Measurements from ENCODE around the gene CDC14A.

Gene CDC14A

DNA sequence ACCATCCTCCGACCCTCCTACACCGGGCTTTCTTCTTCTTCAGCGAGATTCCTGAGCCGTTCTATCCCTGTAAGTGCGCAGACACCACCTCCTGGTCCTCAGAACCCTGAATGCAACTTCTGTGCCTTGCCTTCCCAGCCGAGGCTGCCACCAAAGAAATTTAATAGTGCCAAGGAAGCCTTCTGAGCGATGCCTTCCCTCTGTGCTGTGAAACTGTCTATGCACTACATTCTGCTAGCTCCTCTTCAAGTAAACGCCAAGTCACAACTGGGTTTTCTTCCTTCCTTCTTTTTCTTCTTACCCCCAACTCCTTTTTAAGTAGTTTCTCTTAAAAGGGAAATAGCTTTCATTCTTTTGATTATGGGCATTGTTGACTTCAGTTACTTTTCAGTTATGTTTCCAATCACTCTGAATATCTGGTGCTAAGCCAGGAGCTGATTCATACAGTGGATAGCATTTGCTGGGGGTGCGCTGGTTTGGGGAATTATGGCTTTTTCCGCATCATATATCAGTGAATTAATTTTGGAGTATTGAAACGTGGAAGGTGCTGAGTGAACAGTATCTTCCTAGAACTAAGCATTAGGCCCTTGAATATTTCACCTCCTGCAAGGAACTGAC, 147.0 kb downstream of the CDC14A start:
- DNase-seq, result no peak

DNA sequence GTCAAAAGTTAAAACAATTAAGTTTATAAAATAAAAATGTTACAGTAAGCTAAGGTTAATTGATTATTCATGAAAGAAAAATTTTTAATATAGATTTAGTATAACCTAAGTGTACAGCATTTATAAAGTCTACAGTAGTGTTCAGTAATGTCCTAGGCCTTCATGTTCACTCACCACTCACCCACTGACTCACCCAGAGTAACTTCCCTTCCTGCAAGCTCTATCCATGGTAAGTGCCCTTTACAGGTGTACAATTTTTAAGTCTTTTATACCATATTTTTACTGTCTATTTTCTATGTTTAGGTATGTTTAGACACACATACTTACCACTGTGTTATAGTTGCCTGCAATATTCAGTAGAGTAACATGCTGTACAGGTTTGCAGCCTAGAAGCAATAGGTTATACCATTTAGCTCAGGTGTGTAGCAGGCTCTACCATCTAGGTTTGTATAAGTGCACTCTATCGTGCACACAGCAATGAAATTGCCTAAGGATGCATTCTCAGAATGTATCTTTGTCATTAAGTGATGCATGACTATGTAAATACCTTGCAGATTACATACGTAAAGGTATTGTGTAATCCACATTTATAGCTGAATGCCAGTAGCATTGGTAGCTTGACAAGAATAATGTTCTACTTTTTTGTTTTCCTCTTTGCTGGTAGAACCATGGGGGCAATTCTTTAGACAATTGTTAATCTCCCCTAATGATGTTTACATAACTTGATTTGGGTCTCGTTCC, 149.9 kb downstream of the CDC14A start:
- DNase-seq, result no peak

DNA sequence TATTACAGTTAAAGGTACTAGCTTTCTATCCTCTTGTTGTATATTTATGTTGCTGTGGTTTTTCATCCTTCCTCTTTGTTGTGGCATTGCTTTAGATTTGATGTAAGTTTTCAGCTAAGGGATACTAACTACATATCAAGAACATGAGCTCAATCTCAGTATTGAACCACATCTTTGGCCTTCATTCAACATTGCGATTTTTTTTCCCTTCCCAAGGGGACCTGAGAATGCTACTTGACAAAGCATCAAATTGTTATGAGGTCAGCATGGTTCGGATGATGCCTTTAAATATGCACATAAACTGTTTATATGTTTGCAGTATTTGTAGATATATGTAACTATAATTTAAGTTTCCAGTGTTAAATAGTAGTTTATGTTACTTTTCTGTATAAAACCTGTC, 153.9 kb downstream of the CDC14A start:
- DNase-seq, result no peak

DNA sequence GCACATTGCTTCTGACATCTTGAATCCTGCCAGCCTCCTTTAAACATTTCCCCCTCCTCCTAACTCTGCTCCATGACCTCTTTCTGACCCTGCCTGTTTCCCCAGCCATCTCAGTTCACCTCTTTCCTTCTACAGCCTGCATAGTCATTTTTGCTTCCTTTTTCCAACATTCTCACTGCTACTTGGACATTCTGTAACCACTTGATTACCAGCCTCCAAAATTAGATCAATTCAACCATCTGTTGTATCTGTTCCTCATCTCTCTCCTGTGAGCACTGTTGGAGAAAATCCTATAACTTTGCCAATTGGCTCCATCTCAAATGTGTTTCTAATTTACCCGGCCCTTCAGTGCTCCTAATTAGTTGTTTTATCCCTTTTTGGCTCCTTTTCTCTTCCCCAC, 158.1 kb downstream of the CDC14A start:
- no peak for DNase-seq

DNA sequence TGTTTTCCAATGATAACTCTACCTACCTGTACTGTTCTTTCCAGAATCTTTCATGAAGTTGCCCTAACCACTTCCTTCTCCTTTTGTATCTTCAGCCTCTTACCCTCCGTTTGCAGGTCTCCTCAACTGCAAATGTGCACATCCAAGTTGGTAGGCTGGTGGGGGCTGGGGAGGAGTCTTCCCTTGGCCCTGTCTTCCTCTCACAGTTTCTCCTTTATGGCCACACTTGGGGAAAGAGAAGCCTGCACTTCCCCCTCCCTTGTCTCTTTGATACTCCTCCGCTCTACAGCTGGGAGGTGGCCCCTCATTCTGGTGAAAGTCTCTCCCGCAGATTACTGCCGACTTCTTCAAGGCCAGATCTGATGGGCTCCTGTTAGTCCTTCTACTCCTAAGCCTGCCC, 158.8 kb downstream of the CDC14A start:
- no peak for DNase-seq

DNA sequence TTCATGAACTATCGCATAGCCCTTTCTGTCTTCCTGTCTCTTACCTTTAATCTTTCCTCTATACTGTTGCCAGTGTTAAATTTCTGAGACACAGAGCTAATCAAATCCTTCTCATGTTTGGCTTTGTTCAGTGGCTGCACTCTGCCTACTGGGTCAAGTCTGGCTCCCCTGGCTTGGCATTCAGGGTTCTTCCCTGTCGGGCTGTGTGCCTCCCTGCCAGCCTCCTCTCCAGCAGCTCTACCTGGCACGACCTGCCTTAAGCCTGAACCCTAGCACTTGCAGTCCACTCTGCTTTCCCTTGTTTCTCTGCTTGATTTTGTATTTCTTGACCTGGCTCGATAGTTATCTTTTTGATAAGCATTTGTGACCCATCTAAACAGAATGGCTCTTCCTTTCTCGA, 159.5 kb downstream of the CDC14A start:
- DNase-seq, result no peak

DNA sequence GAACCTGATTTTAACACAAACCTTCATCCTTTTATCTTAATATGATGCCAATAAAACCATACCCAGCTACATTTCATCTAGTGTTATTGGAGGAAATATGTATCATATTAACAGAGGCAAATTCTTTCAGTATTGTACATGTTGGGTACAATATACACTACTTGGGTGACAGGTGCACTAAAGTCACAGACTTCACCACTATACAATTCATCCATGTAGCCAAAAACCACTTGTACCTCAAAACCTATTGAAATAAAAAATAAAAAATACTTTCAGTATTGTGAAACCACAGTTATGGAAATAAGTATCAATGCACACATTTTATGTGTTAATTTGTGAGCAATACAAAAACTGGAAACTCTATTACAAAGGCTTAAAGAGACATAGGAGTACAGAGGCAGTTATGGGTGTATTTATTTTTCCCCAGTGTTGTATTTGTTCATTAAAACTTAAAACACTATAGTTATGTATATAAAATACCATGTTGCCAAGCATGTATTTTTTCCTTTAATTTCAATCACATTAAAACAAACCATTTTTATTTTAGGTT, 160.6 kb downstream of the CDC14A start:
- no peak for DNase-seq

DNA sequence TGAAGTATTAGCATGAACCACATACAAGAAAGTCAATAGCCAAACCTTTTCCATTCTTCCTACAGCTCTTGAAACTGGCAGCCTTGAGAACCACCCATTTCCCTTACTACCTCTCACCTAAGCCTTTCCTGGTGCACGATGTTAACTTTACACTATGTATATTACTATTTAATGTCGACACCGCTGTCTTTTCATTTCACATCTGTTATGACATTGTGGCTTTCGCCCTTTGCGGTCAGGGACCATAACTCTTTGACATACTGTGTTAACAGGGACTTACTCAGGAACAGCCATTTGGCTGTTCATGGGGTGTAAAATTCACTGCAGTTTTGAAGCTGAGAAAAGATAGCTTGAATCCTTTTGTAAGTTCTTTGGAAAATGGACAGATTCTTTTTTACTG, 164.6 kb downstream of the CDC14A start:
- DNase-seq, result no peak

DNA sequence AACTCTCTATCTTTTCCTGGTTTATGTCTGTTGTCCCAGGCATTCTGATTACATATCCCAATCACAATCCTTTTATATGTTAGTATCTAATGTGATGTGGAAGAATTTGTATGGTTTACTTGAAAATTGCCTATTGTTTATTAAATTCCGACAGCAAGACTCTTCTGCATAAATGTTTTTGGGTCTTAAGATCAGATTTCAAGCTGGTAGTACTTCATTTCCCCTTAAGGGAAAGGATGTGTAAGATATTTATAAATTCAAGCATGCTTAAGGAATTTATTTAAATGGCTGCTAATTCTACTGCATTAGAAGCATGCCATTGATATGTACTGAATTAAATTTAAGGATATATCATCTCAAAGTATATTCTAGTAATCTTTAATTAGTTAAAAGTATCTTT, 165.2 kb downstream of the CDC14A start:
- DNase-seq, result no peak

DNA sequence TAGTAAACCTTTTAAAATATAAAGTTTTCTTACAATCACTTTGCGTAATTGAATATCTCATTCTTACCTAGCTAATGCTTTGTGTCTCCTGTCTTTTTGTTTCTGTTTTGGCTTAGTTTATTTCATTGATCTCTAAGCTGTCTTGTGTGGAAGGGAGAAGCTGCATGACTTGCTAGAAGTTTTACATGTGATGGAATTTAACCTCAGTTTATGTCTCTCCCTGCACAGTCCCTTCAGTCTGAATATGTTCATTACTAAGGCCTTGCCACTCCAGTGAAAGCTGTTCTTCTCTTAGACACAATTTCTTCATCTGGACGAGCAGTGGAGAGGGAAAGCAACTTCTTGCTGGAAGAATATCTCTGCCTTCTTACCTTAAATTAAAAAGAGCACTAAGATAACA, 165.7 kb downstream of the CDC14A start:
- DNase-seq, result no peak

DNA sequence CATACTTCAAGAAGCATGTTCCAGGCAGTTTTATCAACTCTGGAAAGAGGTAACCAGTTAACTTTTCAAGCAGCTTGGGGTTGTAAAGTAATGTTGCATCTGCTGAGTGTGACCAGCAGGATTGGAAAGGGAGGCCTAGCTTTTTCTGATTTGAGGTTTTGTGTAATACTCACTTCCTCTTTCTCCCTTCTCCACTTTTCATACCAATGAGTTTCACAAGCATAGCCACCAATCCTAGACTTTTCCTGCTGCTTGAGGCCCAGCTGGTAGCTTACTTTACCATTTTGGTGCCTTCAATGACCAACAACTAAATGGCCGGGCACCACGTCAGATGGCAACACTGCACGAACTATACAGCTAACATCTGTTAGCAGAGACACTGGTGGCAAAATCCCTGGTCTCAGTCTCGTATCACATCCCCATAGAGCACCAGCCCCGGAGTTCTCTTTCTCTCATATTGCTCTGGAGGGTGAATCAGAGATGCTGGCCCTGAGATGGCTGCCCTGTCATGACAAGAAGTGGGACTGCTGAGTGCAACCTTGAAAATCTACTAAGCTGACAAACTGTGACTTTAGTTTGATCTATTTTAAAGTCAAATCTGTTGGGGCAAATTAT, 170.8 kb downstream of the CDC14A start:
- DNase-seq, result no peak

DNA sequence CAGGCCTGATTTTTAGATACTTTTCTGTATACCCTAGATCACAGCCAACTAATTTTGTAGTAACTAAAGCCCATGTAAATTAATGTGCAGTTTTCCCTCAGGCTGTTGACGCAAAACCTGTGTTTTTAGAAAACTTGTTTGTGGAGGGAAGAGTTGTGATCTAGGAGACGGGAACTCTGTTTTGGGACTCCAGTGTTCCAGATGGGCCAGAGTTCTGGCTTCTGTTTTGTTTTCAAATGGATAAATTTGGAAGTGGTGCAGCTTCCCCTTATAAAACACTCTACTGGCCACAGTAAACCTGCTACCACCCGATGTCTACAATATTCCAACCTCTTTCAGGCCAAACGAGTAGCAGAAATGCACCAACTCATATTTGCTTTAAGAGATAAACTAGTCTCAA, 172.0 kb downstream of the CDC14A start:
- DNase-seq, result no peak

DNA sequence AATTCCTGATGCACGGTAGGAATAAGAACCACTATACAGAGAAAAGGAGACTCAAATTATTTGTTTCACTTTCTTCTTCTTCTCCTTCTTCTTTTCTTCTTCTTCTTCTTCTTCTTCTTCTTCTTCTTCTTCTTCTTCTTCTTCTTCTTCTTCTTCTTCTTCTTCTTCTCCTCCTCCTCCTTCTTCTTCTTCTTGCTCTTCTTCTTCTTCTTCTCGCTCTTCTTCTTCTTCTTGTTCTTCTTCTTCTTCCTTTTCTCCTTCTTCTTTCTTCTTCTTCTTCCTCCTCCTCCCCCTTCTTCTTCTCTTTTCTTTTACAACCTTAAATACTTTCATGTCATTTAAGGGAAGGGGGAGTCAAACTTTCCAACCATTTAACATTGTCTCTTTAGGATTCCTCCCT, 174.6 kb downstream of the CDC14A start:
- DNase-seq, result no peak

DNA sequence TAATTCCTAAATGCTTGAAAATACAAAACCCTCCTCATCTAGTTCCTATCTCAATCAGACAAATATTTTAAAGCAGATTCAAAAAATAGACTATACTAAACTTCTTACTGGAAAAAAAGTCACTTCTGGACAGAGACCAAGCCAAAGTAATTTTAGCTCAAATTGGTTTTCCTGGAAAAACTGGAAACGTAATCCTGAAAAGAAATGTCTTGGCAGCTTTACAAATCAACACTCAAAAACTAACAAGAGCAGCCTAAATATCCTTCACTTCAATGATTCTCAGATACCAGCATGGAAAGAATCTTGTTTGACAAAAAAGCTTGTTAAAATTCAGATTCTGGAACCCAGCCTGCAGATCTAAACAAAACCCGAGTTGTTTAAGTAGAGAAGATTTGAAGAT, 176.6 kb downstream of the CDC14A start:
- DNase-seq, result no peak

DNA sequence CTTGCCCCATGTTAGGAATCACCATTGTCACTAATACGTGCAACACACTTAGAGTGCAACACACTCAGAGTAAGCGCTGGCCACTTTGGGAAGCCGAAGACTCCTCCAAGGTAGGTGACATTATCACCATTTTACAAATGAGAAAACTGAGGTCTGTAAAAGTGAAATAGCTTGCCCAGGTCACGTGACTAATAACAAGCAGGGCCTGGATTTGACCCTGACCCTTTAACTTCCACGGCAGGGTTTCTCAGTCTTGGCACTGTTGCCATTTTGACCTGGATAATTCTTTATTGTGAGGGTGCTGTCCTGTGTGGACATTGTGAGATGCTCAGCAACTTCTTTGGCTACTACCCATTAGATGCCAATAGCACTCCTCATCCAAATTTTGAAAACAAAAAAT, 177.8 kb downstream of the CDC14A start:
- DNase-seq, result no peak

DNA sequence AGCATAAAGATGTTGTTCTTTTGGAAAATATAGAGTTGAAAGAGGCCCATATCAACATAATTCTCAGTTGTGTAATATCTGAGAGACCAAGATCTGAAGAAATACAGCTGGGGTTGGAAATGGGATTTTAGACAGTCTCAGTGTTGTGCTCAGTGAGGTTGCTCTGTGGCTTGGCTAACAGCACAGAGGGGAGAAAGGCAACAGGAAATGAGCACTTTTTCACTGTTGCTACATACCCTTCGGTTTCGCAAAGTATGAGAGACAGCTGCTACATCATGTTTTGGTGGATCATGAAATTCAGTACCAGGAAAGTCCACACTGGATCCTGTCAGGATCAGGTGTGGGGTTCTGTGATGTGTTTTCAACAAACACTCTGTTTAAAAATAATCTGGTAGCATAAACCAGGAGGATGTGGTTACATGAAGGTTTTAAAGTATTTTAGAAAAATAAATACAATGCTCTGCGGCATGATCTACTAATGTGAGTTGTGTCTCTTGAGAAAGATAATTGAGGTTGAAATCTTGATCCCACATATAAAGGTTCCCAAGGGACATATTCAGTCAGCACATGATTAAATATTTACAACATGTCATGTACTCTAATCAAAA, 178.7 kb downstream of the CDC14A start:
- no peak for DNase-seq

DNA sequence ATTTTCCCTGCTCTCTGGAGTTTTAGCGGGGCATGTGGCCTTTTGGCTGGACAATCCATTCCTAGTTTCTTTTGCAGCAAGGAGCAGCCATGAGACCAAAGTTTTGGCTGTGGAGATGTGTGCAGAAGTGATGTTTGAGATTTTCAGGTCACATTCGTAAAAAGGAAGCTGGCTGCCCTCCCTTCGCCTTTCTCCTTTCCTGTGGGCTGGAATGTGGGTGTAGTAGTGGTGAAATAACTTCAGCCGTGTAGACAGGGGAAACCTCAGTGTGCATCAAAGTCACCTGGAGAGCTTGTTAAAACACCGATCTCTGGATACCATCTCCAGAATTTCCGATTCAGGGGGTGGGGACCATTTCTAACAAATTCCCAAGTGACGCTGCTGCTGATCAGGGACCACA, 180.3 kb downstream of the CDC14A start:
- DNase-seq, result no peak

DNA sequence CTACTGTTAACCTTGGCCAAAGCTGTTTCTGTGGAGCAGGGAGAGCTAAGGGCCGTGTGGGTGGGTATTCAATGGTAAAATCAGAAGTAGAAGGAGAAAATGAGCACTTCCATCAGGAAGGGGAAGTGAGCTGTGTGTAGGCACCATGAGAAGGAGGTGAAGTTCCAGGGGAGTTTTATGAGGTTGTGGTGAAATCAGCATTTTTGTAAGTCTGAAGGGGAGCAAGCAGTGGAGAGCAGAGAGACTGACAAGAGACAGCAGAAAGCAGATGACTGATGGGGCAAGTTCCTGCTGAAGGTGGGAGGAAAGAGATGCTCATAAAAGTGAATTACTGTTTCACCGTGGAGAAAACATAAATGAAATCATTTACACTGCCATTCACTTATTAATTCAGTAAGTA, 183.0 kb downstream of the CDC14A start:
- DNase-seq, result no peak

DNA sequence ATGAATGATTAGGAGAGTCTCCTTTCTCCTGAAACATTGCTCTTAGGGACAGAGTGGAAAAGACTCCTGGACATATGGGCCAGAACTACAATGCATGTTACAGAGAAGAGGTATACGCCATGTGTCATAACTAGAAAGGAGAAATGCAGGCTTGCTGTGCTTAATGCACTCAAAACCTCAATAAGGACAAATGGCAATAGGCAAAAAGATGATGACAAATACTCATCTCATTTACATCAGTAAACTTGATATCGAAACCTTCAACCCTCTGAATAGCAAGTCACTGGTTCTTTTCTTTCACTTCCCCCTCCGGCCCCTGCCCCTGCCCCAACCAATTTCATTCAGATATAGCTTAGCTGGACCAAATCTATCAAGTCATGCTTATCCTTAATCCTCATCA, 183.7 kb downstream of the CDC14A start:
- DNase-seq, result no peak

DNA sequence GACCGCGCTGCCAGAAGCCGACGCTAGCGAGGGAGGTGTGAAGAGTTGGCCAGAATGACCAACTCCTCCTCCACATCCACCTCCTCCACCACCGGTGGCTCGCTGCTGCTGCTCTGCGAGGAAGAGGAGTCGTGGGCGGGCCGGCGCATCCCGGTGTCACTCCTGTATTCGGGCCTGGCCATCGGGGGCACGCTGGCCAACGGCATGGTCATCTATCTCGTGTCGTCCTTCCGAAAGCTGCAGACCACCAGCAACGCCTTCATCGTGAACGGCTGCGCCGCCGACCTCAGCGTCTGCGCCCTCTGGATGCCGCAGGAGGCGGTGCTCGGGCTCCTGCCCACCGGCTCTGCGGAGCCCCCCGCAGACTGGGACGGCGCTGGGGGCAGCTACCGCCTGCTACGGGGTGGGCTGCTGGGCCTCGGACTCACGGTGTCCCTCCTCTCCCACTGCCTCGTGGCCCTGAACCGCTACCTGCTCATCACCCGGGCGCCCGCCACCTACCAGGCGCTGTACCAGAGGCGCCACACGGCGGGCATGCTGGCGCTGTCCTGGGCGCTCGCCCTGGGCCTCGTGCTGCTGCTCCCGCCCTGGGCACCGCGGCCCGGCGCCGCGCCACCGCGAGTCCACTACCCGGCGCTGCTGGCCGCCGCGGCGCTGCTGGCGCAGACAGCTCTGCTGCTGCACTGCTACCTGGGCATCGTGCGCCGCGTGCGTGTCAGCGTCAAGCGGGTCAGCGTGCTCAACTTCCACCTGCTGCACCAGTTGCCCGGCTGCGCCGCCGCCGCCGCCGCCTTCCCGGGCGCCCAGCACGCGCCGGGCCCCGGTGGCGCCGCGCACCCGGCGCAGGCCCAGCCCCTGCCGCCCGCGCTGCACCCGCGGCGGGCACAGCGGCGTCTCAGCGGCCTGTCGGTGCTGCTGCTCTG, 186.9 kb downstream of the CDC14A start:
- DNase-seq, result no peak

DNA sequence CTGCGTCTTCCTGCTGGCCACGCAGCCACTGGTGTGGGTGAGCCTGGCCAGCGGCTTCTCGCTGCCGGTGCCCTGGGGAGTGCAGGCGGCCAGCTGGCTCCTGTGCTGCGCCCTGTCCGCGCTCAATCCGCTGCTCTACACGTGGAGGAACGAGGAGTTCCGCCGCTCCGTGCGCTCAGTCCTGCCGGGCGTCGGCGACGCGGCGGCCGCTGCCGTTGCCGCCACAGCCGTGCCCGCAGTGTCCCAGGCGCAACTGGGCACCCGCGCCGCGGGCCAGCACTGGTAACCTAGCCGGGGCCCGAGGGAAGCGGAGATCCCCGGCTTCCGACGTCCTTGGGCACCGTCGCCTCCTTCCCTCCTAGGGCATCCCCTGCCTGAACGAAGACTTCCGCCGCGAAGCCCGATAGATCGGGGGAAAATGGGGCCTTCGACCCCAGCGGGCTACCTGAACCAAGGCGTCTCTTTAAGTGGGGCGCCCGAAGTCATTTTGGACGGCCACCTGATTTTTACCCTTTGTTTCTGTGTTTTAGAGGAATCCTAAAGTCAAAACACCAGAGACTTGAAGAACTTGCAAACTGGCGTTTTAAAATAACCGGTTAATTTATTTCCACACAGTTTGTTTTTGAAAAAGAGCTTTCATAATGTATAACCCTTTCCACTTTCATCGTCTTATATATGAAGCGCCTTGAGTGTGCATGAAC, 187.7 kb downstream of the CDC14A start:
- DNase-seq, result no peak

DNA sequence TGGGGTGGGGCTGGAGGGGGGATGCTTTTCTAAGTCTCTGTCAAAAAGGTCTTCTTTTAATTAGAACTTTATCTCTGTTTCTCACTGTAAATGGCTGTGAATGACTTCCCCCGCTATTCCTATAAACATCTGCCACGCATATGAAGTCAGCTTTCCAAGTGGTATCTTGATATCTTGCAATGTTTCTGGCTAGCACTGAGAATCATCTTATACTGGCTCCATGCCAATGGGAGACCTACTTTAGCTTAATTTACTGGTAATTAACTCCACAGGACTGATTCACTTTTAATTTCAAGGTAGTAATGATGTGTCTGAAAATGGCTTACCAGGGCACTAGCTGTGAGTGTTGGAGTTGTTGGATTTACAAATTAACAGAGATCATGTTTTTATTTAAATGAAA, 190.0 kb downstream of the CDC14A start:
- DNase-seq, result no peak
